ENCODE data around the gene AMN1. TPM values are rescaled to one million over a fixed set of nuclear protein-coding genes. Genes with fewer than 3 reads are reported as not detected.
"Not testable (repeated sequence)": the region's sequence is repeated elsewhere in the genome, so short reads cannot be mapped to it uniquely, and the experiment has no call there.

The AMN1 gene
- total RNA-seq, 1 experiment from 2014 or later = 12.1 TPM

GRCh38 chr12:31768046-31768445 lies 39.2 kb upstream of the AMN1 start (continued):
- no peak for TF ChIP-seq ATF2 (CRISPR knock-in tag; IDR thresholded peaks at IDR 0.05; ENCODE audit: borderline replicate concordance, low read depth)
- TF ChIP-seq CREB1 (CRISPR knock-in tag; IDR thresholded peaks at IDR 0.05) = no peak
- TF ChIP-seq ERG (CRISPR knock-in tag; IDR thresholded peaks at IDR 0.05) = no peak
- TF ChIP-seq ATF6 (CRISPR knock-in tag; IDR thresholded peaks at IDR 0.05) = no peak
- TF ChIP-seq IRF2 (CRISPR knock-in tag; IDR thresholded peaks at IDR 0.05; ENCODE audit: borderline replicate concordance, low read depth) = no peak

GRCh38 chr12:31765931-31766330 lies 37.1 kb upstream of the AMN1 start:
- TF ChIP-seq NR1H2 (CRISPR knock-in tag; IDR thresholded peaks at IDR 0.05) = no peak
- TF ChIP-seq ZNF219 (CRISPR knock-in tag; IDR thresholded peaks at IDR 0.05; ENCODE audit: borderline replicate concordance) = no peak
- TF ChIP-seq ZNF425 (CRISPR knock-in tag; conservative IDR thresholded peaks at IDR 0.05) = no peak
- no peak for TF ChIP-seq MXD4 (CRISPR knock-in tag; IDR thresholded peaks at IDR 0.05; ENCODE audit: borderline replicate concordance)
- TF ChIP-seq E2F4 (CRISPR knock-in tag; IDR thresholded peaks at IDR 0.05; ENCODE audit: borderline replicate concordance, low read depth) = no peak
- ATAC-seq = no peak
- ChIA-PET POLR2A (no interaction called here), CTCF (no interaction called here)
- peaks cover 38% of the 10 kb centered on the region for H3K9me3 Mint-ChIP-seq
- no peaks in the 10 kb centered on the region for H3K27me3 Mint-ChIP-seq (ENCODE audit: low read depth)
- peaks cover 7% of the 10 kb centered on the region; the same call in 1 of the 2 replicates for H3K36me3 Mint-ChIP-seq
- no peak for DNase-seq (ENCODE audit: low spot score)
- H3K27ac Mint-ChIP-seq = no peak overlapping the region
- H3K4me3 Mint-ChIP-seq = no peak overlapping the region
- no peaks in the 10 kb centered on the region for H3K4me1 Mint-ChIP-seq

GRCh38 chr12:31759632-31760459 lies 31.0 kb upstream of the AMN1 start:
- DNase-seq (ENCODE audit: low spot score) (no peak), ATAC-seq (no peak)
- no peaks in the 10 kb centered on the region; the same call in 1 of the 2 replicates for H3K27me3 Mint-ChIP-seq (ENCODE audit: low read depth)
- TF ChIP-seq GABPB1 (CRISPR knock-in tag; IDR thresholded peaks at IDR 0.05) = no peak
- TF ChIP-seq CREM (CRISPR knock-in tag; IDR thresholded peaks at IDR 0.05) = no peak
- TF ChIP-seq HMGXB4 (CRISPR knock-in tag; IDR thresholded peaks at IDR 0.05) = no peak
- TF ChIP-seq NR2C2 (CRISPR knock-in tag; IDR thresholded peaks at IDR 0.05) = no peak
- H3K9me3 Mint-ChIP-seq = peaks cover 17% of the 10 kb centered on the region
- CTCF ChIA-PET = interaction anchor here (1.6 kb wide), 1 partner anchor 11 kb away, joined by 3 read pairs; no protein-coding TSS in a partner anchor
- H3K36me3 Mint-ChIP-seq = peaks cover 2% of the 10 kb centered on the region; the same call in 1 of the 2 replicates
- peak overlapping the region; percentile 13; the same call in 1 of the 2 replicates for H3K27ac Mint-ChIP-seq
- POLR2A ChIA-PET = no interaction called here
- peaks cover 13% of the 10 kb centered on the region for H3K4me1 Mint-ChIP-seq
- no peak overlapping the region for H3K4me3 Mint-ChIP-seq

- Mint-ChIP-seq H3K4me1 (peaks cover 21% of the 10 kb centered on the region), H3K9me3 (peaks cover 15% of the 10 kb centered on the region)
- H3K4me3 Mint-ChIP-seq; H3K36me3 Mint-ChIP-seq; POLR2A ChIA-PET; ATAC-seq; H3K27ac Mint-ChIP-seq; H3K27me3 Mint-ChIP-seq (ENCODE audit: low read depth); DNase-seq (ENCODE audit: low spot score): not testable (repeated sequence)
- CTCF ChIA-PET = interaction anchor here (0.7 kb wide), 1 partner anchor 732 kb away, joined by 4 read pairs; no protein-coding TSS in a partner anchor
Measured at GRCh38 chr12:31758297-31758696, 29.5 kb upstream of the AMN1 start.
